Fibroblast of villous mesenchyme (primary cell): Measurements from ENCODE around the gene TAOK2. TPM values are rescaled to one million over a fixed set of nuclear protein-coding genes. Genes with fewer than 3 reads are reported as not detected.

Source experiments
- DNase-seq: peaks from one replicate; pipeline ENCODE4 v3.0.0-alpha.2; 2010; ENCODE audit warnings: low read depth
- H3K4me3 ChIP-seq: 2 replicates; pipeline ENCODE4 v1.5.1; 2011; ENCODE audit warnings: low read depth, mild to moderate bottlenecking, low read length
- CTCF ChIP-seq: IDR thresholded peaks from 2 replicates; pipeline ENCODE4 v1.5.1; 2012; ENCODE audit warnings: low read depth, mild to moderate bottlenecking, low read length; ENCODE audit not compliant: insufficient read depth
- total RNA-seq: library from RNA; depleted of rRNA; stranded (reverse); fragments of >200 nt; gene quantifications from 2 replicates; pipeline ENCODE4 v1.2.3, GENCODE V29; 2012

TAOK2 gene
- total RNA-seq, 1 donor, result 63.9 TPM

GRCh38 chr16:30022887-30023286, 49.2 kb downstream of the TAOK2 start, which contains the start of gene C16orf92:
Gene C16orf92, plus strand, starts transcription at chr16:30023198. Its CDS starts 143 bp downstream, at chr16:30023341.
- no peak within 1 kb of the TSS for H3K4me3 ChIP-seq
- no peak for TF ChIP-seq CTCF
- DNase-seq, result no peak

- no peak overlapping the region for H3K4me3 ChIP-seq
- TF ChIP-seq CTCF, result no peak
- no peak for DNase-seq
These were observed 49.9 kb downstream of the TAOK2 start for GRCh38 chr16:30023586-30023985.

GRCh38 chr16:30024451-30024850, 50.8 kb downstream of the TAOK2 start:
- DNase-seq, result no peak
- no peak for TF ChIP-seq CTCF
- no peak overlapping the region for H3K4me3 ChIP-seq

- DNase-seq, result no peak
These were observed 51.5 kb downstream of the TAOK2 start for GRCh38 chr16:30025156-30025555.

GRCh38 chr16:30025574-30025973, 51.9 kb downstream of the TAOK2 start:
- no peak for TF ChIP-seq CTCF
- DNase-seq, result no peak
- H3K4me3 ChIP-seq, result no peak overlapping the region

More at GRCh38 chr16:30025156-30025555, 51.5 kb downstream of the TAOK2 start:
- TF ChIP-seq CTCF, result no peak
- no peak overlapping the region for H3K4me3 ChIP-seq

- H3K4me3 ChIP-seq, result no peak overlapping the region
- TF ChIP-seq CTCF, result no peak
- DNase-seq, result no peak
These were observed 52.8 kb downstream of the TAOK2 start for GRCh38 chr16:30026449-30026848.
